ENCODE results near the gene AGTR1. TPM values are rescaled to one million over a fixed set of nuclear protein-coding genes. Genes with fewer than 3 reads are reported as not detected.

The AGTR1 gene
- total RNA-seq, 6 experiments from 2014 or later, result 23.9 to 46.5 (median 36.3) TPM

DNA sequence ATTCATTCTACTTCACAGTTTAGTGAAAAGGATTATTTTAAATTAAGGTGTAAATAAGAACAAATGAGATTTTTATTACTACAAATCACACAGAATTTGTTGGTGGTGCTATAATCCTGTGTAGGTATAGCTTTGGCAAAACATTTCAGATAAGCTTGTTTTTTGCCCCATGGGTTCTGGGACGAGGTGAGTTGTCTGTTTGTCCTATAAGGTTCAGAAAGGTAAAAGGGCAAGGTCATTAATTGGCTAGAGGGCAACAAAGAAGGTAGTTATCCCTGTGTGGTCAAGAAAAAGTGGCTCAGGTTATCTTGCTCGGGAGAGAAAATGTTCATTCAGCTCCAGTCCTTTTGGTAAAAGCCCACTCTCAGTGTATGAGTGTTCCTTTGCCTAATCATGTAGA, 23.2 kb downstream of the AGTR1 start:
- 51% methylated on average over 2 of the region's 2 CpGs for WGBS (ENCODE audit: insufficient coverage, low coverage, low lambda C conversion rate, missing lambda C conversion rate)
- no peaks in the 10 kb centered on the region for H3K9me3 ChIP-seq
- DNase-seq (no peak), ATAC-seq (no peak)
- intact Hi-C loops (cut with DNase I), result no loop called here
- H3K36me3 ChIP-seq, result no peaks in the 10 kb centered on the region
- peaks cover 0 to 35% (median 15%) of the 10 kb centered on the region in 4 donors for H3K4me1 ChIP-seq
- H3K4me3 ChIP-seq, result no peak overlapping the region
- TF ChIP-seq CTCF (IDR thresholded peaks at IDR 0.05) (no peak), POLR2A (IDR thresholded peaks at IDR 0.05) (no peak)
- no peak overlapping the region for H3K27ac ChIP-seq
- H3K27me3 ChIP-seq, result no peaks in the 10 kb centered on the region

- intact Hi-C loops (cut with DNase I), result no loop called here
- no peaks in the 10 kb centered on the region for H3K27me3 ChIP-seq
Measured at GRCh38 chr3:148723631-148724030, 25.9 kb downstream of the AGTR1 start.

DNA sequence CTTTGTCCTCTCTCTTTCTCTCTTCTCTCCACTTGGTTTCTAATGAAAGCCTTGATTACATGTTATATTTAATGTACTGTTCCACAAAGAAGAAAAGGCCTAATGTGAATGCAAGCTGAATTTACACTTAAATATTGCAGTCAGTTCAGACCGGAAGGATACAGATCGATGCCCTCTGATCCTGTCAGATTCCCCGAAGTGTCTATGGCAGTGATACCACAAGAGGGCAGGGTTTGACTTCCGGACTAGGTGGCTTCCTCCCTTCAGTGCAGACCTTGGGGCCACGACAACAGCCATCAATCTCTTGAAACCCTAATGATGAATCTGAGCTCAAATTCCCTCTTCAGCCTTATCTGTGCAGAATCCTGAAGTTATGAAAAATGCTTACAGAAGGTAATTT, 29.5 kb downstream of the AGTR1 start:
- Histone ChIP-seq H3K4me1 (peaks cover 0 to 12% (median 5%) of the 10 kb centered on the region in 4 donors), H3K4me3 (no peak overlapping the region), H3K27me3 (no peaks in the 10 kb centered on the region), H3K27ac (peak overlapping the region in 2 of 3 donors; percentile 1 to 21), H3K36me3 (no peaks in the 10 kb centered on the region), H3K9me3 (no peaks in the 10 kb centered on the region)
- DNase-seq (peak in 2 of 3 donors; percentile 51 to 67), ATAC-seq (peak; percentile 90 to 99 (median 96))
- TF ChIP-seq POLR2A (IDR thresholded peaks at IDR 0.05) (peak; percentile 10), CTCF (IDR thresholded peaks at IDR 0.05) (peak; percentile 51 to 75 (median 66))
- WGBS (ENCODE audit: insufficient coverage, low coverage, low lambda C conversion rate, missing lambda C conversion rate), result 9% methylated on average over 5 of the region's 5 CpGs
- intact Hi-C loops (cut with DNase I), result no loop called here

More at GRCh38 chr3:148723631-148724030, 25.9 kb downstream of the AGTR1 start:
- Histone ChIP-seq H3K9me3 (no peaks in the 10 kb centered on the region), H3K27ac (no peak overlapping the region), H3K4me3 (no peak overlapping the region), H3K4me1 (peaks cover 0 to 14% (median 6%) of the 10 kb centered on the region in 4 donors), H3K36me3 (no peaks in the 10 kb centered on the region)
- 71% methylated on average over 2 of the region's 4 CpGs for WGBS (ENCODE audit: insufficient coverage, low coverage, low lambda C conversion rate, missing lambda C conversion rate)
- no peak for TF ChIP-seq CTCF (IDR thresholded peaks at IDR 0.05)
- TF ChIP-seq POLR2A (IDR thresholded peaks at IDR 0.05), result no peak
- peak in 1 of 4 donors; percentile 37 for ATAC-seq
- no peak for DNase-seq

GRCh38 chr3:148728753-148729152, 31.1 kb downstream of the AGTR1 start:
- Histone ChIP-seq H3K9me3 (no peaks in the 10 kb centered on the region), H3K4me3 (no peak overlapping the region), H3K27me3 (no peaks in the 10 kb centered on the region), H3K27ac (peak overlapping the region in 1 of 3 donors; percentile 21), H3K36me3 (no peaks in the 10 kb centered on the region), H3K4me1 (peaks cover 0 to 12% (median 6%) of the 10 kb centered on the region in 4 donors)
- intact Hi-C loops (cut with DNase I), result no loop called here
- WGBS (ENCODE audit: insufficient coverage, low coverage, low lambda C conversion rate, missing lambda C conversion rate), result 35% methylated on average over 2 of the region's 2 CpGs
- no peak for ATAC-seq
- DNase-seq, result no peak
- no peak for TF ChIP-seq POLR2A (IDR thresholded peaks at IDR 0.05)
- TF ChIP-seq CTCF (IDR thresholded peaks at IDR 0.05), result no peak

All from right lobe of liver (tissue), 6 donors.